ENCODE measurements around the gene RASA3.

DNA sequence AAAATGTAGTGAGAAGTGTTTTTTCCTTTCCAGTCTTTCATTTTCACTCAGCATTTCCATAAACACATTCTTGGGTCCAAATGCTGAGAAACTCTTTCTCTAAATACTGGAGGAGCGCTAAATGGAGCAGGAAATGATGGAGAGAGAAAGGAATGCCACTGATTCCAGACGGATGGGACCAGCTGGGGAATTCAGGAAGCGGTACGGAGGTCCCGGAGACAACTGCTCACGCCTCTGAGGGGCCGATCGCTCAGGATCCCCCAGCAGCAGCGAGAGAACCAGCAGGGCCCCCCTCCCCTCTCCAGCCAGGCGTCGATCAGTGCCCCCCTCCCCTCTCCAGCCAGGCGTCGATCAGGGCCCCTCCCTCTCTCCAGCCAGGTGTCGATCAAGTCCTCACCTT, 13.2 kb downstream of the RASA3 start:
- TF ChIP-seq, protein P1, sequence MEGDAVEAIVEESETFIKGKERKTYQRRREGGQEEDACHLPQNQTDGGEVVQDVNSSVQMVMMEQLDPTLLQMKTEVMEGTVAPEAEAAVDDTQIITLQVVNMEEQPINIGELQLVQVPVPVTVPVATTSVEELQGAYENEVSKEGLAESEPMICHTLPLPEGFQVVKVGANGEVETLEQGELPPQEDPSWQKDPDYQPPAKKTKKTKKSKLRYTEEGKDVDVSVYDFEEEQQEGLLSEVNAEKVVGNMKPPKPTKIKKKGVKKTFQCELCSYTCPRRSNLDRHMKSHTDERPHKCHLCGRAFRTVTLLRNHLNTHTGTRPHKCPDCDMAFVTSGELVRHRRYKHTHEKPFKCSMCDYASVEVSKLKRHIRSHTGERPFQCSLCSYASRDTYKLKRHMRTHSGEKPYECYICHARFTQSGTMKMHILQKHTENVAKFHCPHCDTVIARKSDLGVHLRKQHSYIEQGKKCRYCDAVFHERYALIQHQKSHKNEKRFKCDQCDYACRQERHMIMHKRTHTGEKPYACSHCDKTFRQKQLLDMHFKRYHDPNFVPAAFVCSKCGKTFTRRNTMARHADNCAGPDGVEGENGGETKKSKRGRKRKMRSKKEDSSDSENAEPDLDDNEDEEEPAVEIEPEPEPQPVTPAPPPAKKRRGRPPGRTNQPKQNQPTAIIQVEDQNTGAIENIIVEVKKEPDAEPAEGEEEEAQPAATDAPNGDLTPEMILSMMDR (conservative IDR thresholded peaks at IDR 0.05; ENCODE audit: low read length), result no peak
- TF ChIP-seq EZH2phosphoT487 (IDR thresholded peaks at IDR 0.05; ENCODE audit: borderline replicate concordance, low read depth, low read length), result no peak
